Activated CD8-positive, alpha-beta memory T cell treated with anti-CD3 and anti-CD28 coated beads, Interleukin-2, amount 50 U/mL, for 4 hours (primary cell): ENCODE measurements around the gene VGLL4.
"Not testable (repeated sequence)": the region's sequence is repeated elsewhere in the genome, so short reads cannot be mapped to it uniquely, and the experiment has no call there.

Source experiments
- DNase-seq: peaks from one replicate; pipeline ENCODE4 v3.0.0-alpha.2; 2020

The VGLL4 gene

DNA sequence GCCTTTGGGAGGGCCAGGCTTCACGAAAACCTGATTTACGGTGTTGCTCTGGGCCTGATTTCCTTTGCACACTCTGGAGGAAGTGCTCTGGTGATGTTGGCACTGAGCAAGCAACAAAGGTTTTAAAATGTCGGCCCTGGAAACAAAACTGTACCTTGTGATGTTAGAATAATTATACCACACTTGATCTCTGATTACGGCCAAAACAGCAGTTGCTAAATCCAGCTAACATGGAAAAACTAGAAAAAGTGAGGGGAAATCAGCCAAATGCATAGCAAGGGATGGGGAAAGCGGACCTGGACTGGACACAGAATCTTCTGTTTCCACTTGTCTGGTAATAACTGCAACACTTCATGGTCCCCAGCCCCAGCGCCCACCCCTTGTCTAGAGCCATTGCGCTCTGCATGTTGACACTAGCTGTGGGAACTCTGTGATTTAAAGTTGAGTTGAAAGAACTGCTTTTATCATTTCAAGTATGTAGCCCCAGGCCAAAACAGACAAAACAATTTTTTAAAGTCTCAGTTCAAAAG is 120.1 kb downstream of the VGLL4 start:
- no peak for DNase-seq

DNA sequence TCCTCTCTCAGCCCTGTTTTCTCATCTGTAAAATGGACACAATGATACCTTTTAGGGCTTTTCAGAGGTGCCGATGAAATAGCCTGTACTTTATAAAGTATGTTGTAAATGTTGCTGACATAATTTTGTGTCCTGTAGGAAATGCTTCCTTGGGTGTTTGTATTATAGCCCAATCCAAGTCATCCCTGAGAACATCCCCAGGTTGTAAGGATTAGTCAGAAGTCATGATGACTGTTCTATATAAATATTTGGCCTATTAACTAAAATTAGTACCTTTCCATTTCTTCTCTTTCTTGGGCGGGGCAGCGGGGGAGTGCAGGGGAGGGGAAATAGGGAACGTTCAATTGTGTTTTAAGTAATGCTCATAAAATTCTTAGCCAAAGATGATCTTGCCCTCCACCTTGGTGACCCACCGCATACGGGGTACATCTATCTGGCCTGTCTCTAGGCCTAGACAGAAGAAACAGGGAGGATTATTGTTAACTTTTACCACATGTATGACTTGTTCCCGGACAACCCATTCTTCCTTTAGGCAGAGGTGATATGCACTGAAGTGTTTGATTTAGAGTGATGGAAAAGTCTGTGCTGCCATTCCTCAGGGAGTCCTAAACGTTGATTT is 120.7 kb downstream of the VGLL4 start:
- DNase-seq: no peak

DNA sequence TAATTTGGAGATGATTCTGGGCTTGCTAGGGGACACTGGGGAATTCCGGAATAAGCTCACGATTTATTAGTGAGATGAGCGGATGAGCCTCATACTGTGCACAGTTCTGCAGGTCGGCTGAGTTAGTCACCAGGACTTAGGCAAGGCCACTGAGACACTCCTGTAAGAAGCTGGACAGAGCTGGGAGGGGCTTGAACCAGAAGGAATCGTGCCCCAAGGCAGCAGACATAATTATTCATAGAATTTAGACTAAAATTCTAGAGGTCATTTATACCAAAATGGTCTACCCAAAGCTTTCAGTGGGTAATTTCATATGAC is 121.4 kb downstream of the VGLL4 start:
- DNase-seq: no peak

GRCh38 chr3:11521167-11521566 is 122.5 kb downstream of the VGLL4 start:
- no peak for DNase-seq

DNA sequence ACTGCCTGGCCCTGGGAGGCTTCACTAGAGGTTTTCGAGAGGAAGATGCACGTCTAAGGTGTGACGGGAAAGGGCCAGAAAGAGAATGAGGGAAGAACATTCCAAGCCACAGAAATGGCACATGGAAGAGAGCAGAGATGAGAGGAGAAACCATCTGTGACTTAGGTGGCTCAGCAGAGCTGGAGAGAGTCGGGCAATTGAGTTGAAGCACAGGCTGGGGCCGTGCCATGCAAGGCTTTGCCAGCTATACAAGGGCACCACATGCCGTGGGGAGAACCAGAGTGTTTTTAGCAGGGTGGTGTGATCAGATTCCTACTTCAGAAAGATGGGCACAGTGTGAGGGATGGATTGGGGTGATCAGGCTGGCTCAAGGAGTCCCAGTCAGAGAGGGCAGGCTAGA is 126.1 kb downstream of the VGLL4 start:
- no peak for DNase-seq

GRCh38 chr3:11514191-11514821 is 129.4 kb downstream of the VGLL4 start:
- DNase-seq: no peak

DNA sequence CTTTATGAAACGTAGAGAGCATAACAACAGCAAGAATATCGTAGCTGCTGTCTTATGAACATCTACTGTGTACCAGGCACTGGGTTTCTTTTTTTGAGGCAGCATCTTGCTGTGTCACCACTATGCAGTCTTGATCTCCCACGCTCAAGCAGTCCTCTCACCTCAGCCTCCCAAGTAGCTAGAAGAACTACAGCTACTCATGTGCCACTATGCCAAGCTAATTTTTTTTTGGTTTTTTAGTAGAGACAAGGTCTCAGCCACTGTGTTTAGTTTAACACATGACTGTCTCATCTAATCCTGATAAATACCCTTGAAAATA is 129.9 kb downstream of the VGLL4 start:
- no peak for DNase-seq

GRCh38 chr3:11513125-11513816 is 130.4 kb downstream of the VGLL4 start:
- DNase-seq: not testable (repeated sequence)

DNA sequence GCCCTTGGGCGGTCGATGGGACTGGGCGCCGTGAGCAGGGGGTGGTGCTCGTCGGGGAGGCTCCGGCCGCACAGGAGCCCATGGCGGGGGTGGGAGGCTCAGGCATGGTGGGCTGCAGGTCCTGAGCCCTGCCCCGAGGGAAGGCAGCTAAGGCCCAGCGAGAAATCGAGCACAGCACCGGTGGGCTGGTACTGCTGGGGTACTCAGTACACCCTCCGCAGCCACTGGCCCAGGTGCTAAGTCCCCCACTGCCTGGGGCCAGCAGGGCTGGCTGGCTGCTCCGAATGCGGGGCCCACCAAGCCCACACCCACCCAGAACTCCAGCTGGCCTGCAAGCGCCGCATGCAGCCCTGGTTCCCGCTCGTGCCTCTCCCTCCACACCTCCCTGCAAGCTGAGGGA is 132.1 kb downstream of the VGLL4 start:
- not testable (repeated sequence) for DNase-seq

DNA sequence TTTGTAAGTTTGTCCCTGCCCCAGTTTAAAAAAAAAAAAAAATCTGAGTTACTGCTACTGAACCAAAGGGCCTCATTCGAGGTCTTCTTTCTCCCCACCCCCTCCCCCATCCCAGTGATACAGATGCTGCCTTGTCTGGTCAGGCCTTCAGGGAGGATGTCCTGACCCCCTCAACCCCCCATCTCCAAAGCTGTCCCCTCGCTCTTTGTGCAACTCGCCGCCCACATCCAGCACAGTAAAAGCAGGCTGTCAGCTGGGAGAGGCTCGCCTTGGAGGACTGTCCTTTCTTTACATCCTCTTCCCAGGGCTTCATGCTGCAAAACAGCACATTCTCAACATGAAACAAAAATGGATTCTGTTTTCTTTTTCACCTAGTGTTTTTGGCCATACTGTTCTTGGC is 133.4 kb downstream of the VGLL4 start:
- DNase-seq: no peak

DNA sequence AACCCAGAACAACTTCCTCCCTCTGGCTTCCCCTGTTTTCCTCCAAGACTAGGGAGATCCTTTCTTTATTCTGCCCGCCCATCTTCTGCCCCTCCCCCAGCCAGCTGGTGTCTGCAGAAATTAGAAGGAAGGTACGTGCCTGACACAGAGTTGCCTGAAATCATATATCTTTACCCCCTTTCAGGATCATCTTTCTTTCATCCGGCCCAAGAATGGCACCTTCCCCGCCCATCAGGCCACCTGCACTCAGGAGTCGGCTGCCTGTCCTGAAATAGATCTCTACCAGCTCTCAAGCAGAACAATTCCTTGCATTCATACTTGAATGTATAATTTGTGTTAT is 133.7 kb downstream of the VGLL4 start:
- no peak for DNase-seq

GRCh38 chr3:11509173-11510000 is 134.3 kb downstream of the VGLL4 start:
- DNase-seq: no peak

GRCh38 chr3:11508346-11509172 is 135.2 kb downstream of the VGLL4 start:
- DNase-seq: no peak

DNA sequence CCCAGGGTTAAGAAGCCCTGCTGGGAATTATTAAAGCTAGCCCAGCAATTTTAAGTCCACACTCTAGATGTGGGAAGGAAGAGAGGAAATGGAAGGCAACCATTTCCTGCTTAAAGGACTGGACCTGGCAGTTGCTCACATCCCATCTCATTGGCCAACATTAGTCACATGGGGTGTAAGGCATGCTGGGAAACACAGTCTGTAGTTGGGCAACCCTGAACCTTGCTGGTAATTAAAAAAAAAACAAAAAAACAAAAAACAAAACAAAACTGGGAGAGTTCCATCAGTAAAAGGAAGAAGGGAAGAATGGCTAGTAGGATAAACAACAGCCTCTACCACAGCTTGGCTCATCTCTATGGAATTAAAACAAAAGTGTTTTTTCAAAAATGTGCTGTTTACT is 136.0 kb downstream of the VGLL4 start:
- no peak for DNase-seq
